Ovary (tissue), 9 donors: ENCODE results near the gene POLR3E. TPM values are rescaled to one million over a fixed set of nuclear protein-coding genes. Genes with fewer than 3 reads are reported as not detected.

Source experiments
- DNase-seq, 5 donors: peaks; one replicate each; pipeline ENCODE4 v3.0.0-alpha.2; 2019 to 2020
- H3K27ac ChIP-seq, 2 donors: fragments of 200-600 bp; one replicate each; pipeline versions ENCODE4 v1.5.1 to v1.8.0; 2019 to 2022
- H3K27me3 ChIP-seq: fragments of 200-600 bp; one replicate; pipeline ENCODE4 v1.8.0; 2022
- H3K36me3 ChIP-seq: fragments of 200-600 bp; sonication (generic); one replicate; pipeline ENCODE4 v1.5.1; 2019
- H3K4me1 ChIP-seq: one replicate; pipeline ENCODE4 v1.8.1; 2013; ENCODE audit warnings: mild to moderate bottlenecking, moderate library complexity; ENCODE audit not compliant: insufficient read depth
- H3K4me3 ChIP-seq: fragments of 200-600 bp; sonication (generic); one replicate; pipeline ENCODE4 v1.5.1; 2017
- H3K9me3 ChIP-seq, 2 donors: fragments of 200-600 bp in 1 of 2; sonication (generic) in 1 of 2; one replicate each; pipeline versions ENCODE4 v1.5.1 to v1.8.1; 2013 to 2019; ENCODE audit warnings: mild to moderate bottlenecking in 1 of 2, moderate library complexity in 1 of 2
- CTCF ChIP-seq, 3 donors: fragments of 450-650 bp in 2 of 3; fragments of 200-600 bp in 1 of 3; IDR thresholded peaks; one replicate each; pipeline versions ENCODE4 v1.5.1 to v1.8.0; 2016 to 2022; ENCODE audit warnings: antibody characterized with exemption in 3 of 3, mild to moderate bottlenecking in 1 of 3
- EP300 ChIP-seq: sonication (generic); formaldehyde crosslinking; IDR thresholded peaks from one replicate; pipeline ENCODE4 v1.6.1; 2017; ENCODE audit warnings: antibody characterized with exemption
- POLR2A ChIP-seq: fragments of 450-650 bp; IDR thresholded peaks from one replicate; pipeline ENCODE4 v1.6.1; 2017; ENCODE audit warnings: antibody characterized with exemption, mild to moderate bottlenecking, moderate library complexity
- WGBS, 3 donors: extraction: QIAGEN DNeasy Blood & Tissue Kit in 1 of 3; methylation state at CpG; one replicate each; pipeline versions ENCODE4 v1.1.5 to v1.1.7; 2013 to 2017; 5-methylcytosine and 5-hydroxymethylcytosine counted together
- intact Hi-C, 4 donors: fragments of 100-400 bp; cut with DNase I; formaldehyde crosslinking; loops; one replicate each; pipeline versions ENCODE4 v1.11.0 to v1.15.1; 2022 to 2023
- polyA plus RNA-seq, 2 donors: library from polyadenylated mRNA; stranded (reverse); fragments of 200-250 nt in 1 of 2; fragments of 350-450 nt in 1 of 2; fragmentation: Illumina TruSeq in 1 of 2; extraction: RNeasy Lipid Tissue Mini Kit (QIAGEN cat#74804) in 1 of 2; gene quantifications; one replicate each; pipeline ENCODE4 v1.2.3, GENCODE V29; 2013 to 2014
- total RNA-seq, 7 donors: library from RNA; depleted of rRNA in 2 of 7; stranded (reverse); fragments of >200 nt in 2 of 7; fragmentation: NEBNext Ultra II Directional in 3 of 7; extraction: Animal tissue kit (Norgen Biotek cat#: 25700) in 3 of 7; gene quantifications; one replicate each; pipeline versions ENCODE4 v1.1.0 to v1.2.4, GENCODE V29; 2016 to 2023
- donor health status: DM: no; HTN: no; CAD: no; lungs with moderate emphysema.
- donor health status: DM: no; HTN: no; CAD: no.
- donor health status: Bipolar disorder and iron deficiency.
- donor health status: DM: yes; HTN: yes; CAD: no.
- donor health status: DM: no; HTN: no; CAD: no.
- donor health status: DM: yes; HTN: yes; CAD: no.

POLR3E gene
- total and polyA plus RNA-seq, 9 donors = 18.6 to 57.0 (median 40.8) TPM

- no peak overlapping the region for H3K27ac ChIP-seq
- no peak overlapping the region for H3K4me3 ChIP-seq
- intact Hi-C loops = loop anchor here in 2 of 4 donors (10.0 kb wide), 2 partner anchors 228 to 298 kb away; partner anchors contain the start of genes MOSMO (in 1 of the 2) and PDZD9 (in 1 of the 2)
- DNase-seq = no peak
- no peaks in the 10 kb centered on the region for H3K36me3 ChIP-seq
- TF ChIP-seq POLR2A = no peak
- no peak for TF ChIP-seq EP300
- no peak for TF ChIP-seq CTCF (IDR thresholded peaks at IDR 0.05)
- no peaks in the 10 kb centered on the region for H3K27me3 ChIP-seq
- H3K4me1 ChIP-seq = no peaks in the 10 kb centered on the region
- H3K9me3 ChIP-seq = no peaks in the 10 kb centered on the region
- 88 to 94% (median 93%) methylated on average over 12 of the region's 12 CpGs for WGBS, 3 donors
Measured at GRCh38 chr16:22302776-22303363, 5.7 kb downstream of the POLR3E start.

GRCh38 chr16:22304411-22304810, 7.2 kb downstream of the POLR3E start:
- intact Hi-C loops = loop anchor here in 2 of 4 donors (10.0 kb wide), 2 partner anchors 230 to 300 kb away; partner anchors contain the start of genes MOSMO (in 1 of the 2) and PDZD9 (in 1 of the 2)

GRCh38 chr16:22306788-22307187, 9.6 kb downstream of the POLR3E start:
- no peak overlapping the region for H3K27ac ChIP-seq
- DNase-seq = no peak
- 84 to 89% (median 86%) methylated on average over 9 of the region's 9 CpGs for WGBS, 3 donors
- H3K36me3 ChIP-seq = no peaks in the 10 kb centered on the region
- H3K4me3 ChIP-seq = no peak overlapping the region
- TF ChIP-seq POLR2A = no peak
- intact Hi-C loops = loop anchor here in 2 of 4 donors (10.0 kb wide), 2 partner anchors 232 to 302 kb away; partner anchors contain the start of genes MOSMO (in 1 of the 2) and PDZD9 (in 1 of the 2)
- H3K9me3 ChIP-seq = no peaks in the 10 kb centered on the region
- no peaks in the 10 kb centered on the region for H3K27me3 ChIP-seq
- no peaks in the 10 kb centered on the region for H3K4me1 ChIP-seq

More at GRCh38 chr16:22304411-22304810, 7.2 kb downstream of the POLR3E start:
- H3K36me3 ChIP-seq = no peaks in the 10 kb centered on the region
- no peaks in the 10 kb centered on the region for H3K4me1 ChIP-seq
- no peak overlapping the region for H3K27ac ChIP-seq
- no peaks in the 10 kb centered on the region for H3K9me3 ChIP-seq
- WGBS, 3 donors = 87 to 96% (median 88%) methylated on average over 4 of the region's 4 CpGs
- TF ChIP-seq CTCF (IDR thresholded peaks at IDR 0.05) (no peak), POLR2A (no peak), EP300 (no peak)
- no peak for DNase-seq
- no peak overlapping the region for H3K4me3 ChIP-seq
- H3K27me3 ChIP-seq = no peaks in the 10 kb centered on the region

- WGBS, 3 donors = 92 to 94% (median 94%) methylated on average over 10 of the region's 10 CpGs
- intact Hi-C loops = loop anchor here in 2 of 4 donors (10.0 kb wide), 2 partner anchors 233 to 303 kb away; partner anchors contain the start of genes MOSMO (in 1 of the 2) and PDZD9 (in 1 of the 2)
- Histone ChIP-seq H3K36me3 (no peaks in the 10 kb centered on the region), H3K9me3 (no peaks in the 10 kb centered on the region), H3K4me1 (no peaks in the 10 kb centered on the region), H3K4me3 (no peak overlapping the region), H3K27me3 (no peaks in the 10 kb centered on the region), H3K27ac (no peak overlapping the region)
- no peak for DNase-seq
- TF ChIP-seq CTCF (IDR thresholded peaks at IDR 0.05) (no peak), POLR2A (no peak), EP300 (no peak)
Measured at GRCh38 chr16:22307838-22308237, 10.6 kb downstream of the POLR3E start.
